Ishikawa (cell line): ENCODE results near the gene CREB3L2.

Source experiments
- CEBPB ChIP-seq: IDR thresholded peaks from 2 replicates; pipeline ENCODE4 v1.6.1; 2012
- EGR1 ChIP-seq: IDR thresholded peaks from 2 replicates; pipeline ENCODE4 v1.6.1; 2012
- EP300 ChIP-seq: IDR thresholded peaks from 2 replicates; pipeline ENCODE4 v1.6.1; 2012; ENCODE audit warnings: borderline replicate concordance
- FOXM1 ChIP-seq: IDR thresholded peaks from 2 replicates; pipeline ENCODE4 v1.6.1; 2012; ENCODE audit warnings: low read depth, borderline replicate concordance
- NFIC ChIP-seq: IDR thresholded peaks from 2 replicates; pipeline ENCODE4 v1.6.1; 2012
- RAD21 ChIP-seq: IDR thresholded peaks from 2 replicates; pipeline ENCODE4 v1.6.1; 2012; ENCODE audit warnings: low read depth
- TAF1 ChIP-seq: IDR thresholded peaks from 2 replicates; pipeline ENCODE4 v1.6.1; 2012; ENCODE audit warnings: low read depth, mild to moderate bottlenecking
- YY1 ChIP-seq: IDR thresholded peaks from 2 replicates; pipeline ENCODE4 v1.6.1; 2012; ENCODE audit warnings: low read depth
- ZBTB7A ChIP-seq: IDR thresholded peaks from 2 replicates; pipeline ENCODE4 v1.6.1; 2012; ENCODE audit warnings: low read depth
- TF ChIP-seq, protein P1 (sequence below): IDR thresholded peaks from 2 replicates; pipeline ENCODE4 v1.6.1; 2012

DNA sequence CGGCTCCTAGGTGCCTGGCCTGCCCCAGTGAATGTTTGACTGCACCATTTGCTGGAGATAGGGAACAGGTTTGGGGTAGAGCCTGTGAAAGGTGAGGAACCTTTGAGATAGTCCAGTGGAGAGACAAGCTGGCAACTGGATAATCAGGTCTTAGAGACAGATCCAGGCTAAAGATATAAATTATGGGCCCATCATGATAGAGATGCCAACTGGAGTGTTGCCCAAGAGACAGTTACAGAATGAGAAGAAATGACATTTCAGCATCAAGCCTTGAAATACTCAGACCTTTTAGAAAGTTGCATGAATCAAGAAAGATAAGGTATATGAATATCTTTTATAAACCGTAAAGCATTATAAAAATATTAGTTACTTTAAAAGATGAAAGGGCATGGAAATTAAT, 27.1 kb downstream of the CREB3L2 start:
- TF ChIP-seq TAF1 (no peak), CEBPB (no peak), FOXM1 (no peak), NFIC (no peak), YY1 (no peak), RAD21 (no peak), ZBTB7A (no peak), EP300 (no peak), EGR1 (no peak)
- TF ChIP-seq, protein P1, sequence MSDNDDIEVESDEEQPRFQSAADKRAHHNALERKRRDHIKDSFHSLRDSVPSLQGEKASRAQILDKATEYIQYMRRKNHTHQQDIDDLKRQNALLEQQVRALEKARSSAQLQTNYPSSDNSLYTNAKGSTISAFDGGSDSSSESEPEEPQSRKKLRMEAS: no peak
